ENCODE results near the gene MORC2.

The MORC2 gene

GRCh38 chr22:30968015-30968923 lies at the start of gene MORC2:
Gene MORC2, minus strand, starts transcription at chr22:30968774. Its CDS starts 885 bp downstream, at chr22:30967889.
- no peak for TF ChIP-seq CTCF (IDR thresholded peaks at IDR 0.05; ENCODE audit: control insufficient read depth, insufficient read depth, low read depth, low read length, missing control alignments)
- DNase-seq (ENCODE audit: low read depth) = no peak
- peak within 1 kb of the TSS; percentile 64 for H3K4me3 ChIP-seq (ENCODE audit: control insufficient read depth, low read depth, low read length)

DNA sequence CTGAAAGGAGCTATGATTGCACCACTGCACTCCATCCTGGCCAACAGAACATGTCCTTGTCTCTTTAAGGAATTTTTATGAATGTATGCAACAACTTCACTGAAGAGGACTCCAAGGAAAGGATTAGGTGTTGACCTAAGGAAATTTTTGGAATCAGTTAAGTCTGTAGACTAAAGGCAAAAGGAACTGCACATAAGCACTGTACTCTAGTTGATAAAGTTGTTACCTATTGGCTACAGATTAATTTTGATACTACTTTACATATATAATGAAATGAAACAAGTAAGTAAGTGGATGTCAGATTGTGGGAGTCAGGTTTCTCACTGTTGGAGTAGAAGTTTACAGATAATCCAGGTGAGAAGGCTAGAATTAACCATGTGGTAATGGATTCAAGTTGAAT lies 37.0 kb upstream of the MORC2 start:
- H3K4me3 ChIP-seq (ENCODE audit: control insufficient read depth, low read depth, low read length) = no peak overlapping the region
- no peak for DNase-seq (ENCODE audit: low read depth)
- no peak for TF ChIP-seq CTCF (IDR thresholded peaks at IDR 0.05; ENCODE audit: control insufficient read depth, insufficient read depth, low read depth, low read length, missing control alignments)

DNA sequence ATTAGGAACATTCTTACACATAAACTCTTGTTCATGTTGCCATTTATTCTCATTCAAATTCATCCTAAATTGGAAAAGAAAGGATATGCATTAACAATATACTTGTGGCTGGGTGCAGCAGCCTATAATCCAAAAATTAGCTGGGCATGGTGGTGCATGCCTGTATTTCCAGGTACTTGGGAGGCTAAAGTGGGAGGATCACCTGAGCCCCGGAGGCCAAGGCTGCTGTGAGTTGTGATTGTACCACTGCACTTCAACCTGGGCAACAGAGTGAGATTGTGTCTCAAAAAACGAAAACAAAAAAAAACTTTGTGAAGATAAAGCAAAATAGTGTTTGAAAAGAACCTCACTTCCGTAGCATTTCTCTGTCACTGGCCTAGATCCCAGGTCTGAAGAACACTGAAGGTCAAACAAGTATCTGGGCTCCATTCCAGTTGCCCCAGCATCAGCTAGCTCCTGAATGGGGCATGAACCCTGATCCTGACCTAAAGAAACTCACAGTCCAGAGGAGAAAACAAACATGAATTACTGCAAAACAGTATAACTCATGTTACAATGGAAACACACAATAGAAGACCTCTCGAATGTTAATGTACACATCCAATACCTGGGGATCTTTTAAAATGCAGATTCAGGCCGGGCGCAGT lies 32.7 kb upstream of the MORC2 start:
- no peak for DNase-seq (ENCODE audit: low read depth)
- TF ChIP-seq CTCF (IDR thresholded peaks at IDR 0.05; ENCODE audit: control insufficient read depth, insufficient read depth, low read depth, low read length, missing control alignments) = no peak

DNA sequence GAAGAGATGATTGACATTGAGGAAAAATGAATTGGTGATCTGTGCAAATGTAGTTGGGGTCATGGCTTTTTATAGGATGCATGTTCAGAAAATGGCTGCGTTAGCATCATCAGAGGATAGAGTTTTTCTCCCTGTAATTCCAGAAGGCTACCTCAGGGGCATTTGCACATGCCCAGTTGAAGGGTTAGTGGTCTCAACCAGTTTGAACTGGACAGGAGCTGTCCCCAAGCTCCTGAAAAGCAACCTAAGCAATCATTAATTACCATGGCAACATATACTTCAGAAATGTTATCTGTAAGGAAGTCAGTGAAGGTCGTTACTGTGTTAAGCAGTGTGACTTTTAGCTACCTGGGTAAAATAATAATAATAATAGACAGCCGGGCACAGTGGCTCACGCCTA lies 29.8 kb upstream of the MORC2 start:
- DNase-seq (ENCODE audit: low read depth) = no peak
- no peak for TF ChIP-seq CTCF (IDR thresholded peaks at IDR 0.05; ENCODE audit: control insufficient read depth, insufficient read depth, low read depth, low read length, missing control alignments)
- no peak overlapping the region for H3K4me3 ChIP-seq (ENCODE audit: control insufficient read depth, low read depth, low read length)

More for the DNA sequence above, 32.7 kb upstream of the MORC2 start:
- no peak overlapping the region for H3K4me3 ChIP-seq (ENCODE audit: control insufficient read depth, low read depth, low read length)

GRCh38 chr22:30996462-30996861 lies 27.9 kb upstream of the MORC2 start:
- H3K4me3 ChIP-seq (ENCODE audit: control insufficient read depth, low read depth, low read length) = no peak overlapping the region
- DNase-seq (ENCODE audit: low read depth) = no peak
- no peak for TF ChIP-seq CTCF (IDR thresholded peaks at IDR 0.05; ENCODE audit: control insufficient read depth, insufficient read depth, low read depth, low read length, missing control alignments)

- H3K4me3 ChIP-seq (ENCODE audit: control insufficient read depth, low read depth, low read length) = no peak overlapping the region
- no peak for TF ChIP-seq CTCF (IDR thresholded peaks at IDR 0.05; ENCODE audit: control insufficient read depth, insufficient read depth, low read depth, low read length, missing control alignments)
- DNase-seq (ENCODE audit: low read depth) = no peak
Measured at GRCh38 chr22:30994960-30995359, 26.4 kb upstream of the MORC2 start.
